ENCODE results near the gene CHFR. TPM values are rescaled to one million over a fixed set of nuclear protein-coding genes. Genes with fewer than 3 reads are reported as not detected.
"Not testable (repeated sequence)": the region's sequence is repeated elsewhere in the genome, so short reads cannot be mapped to it uniquely, and the experiment has no call there.

CHFR gene
- polyA plus RNA-seq, 3 donors = 18.9 to 33.0 (median 28.5) TPM

GRCh38 chr12:132886529-132887477 is 602 bp downstream of the CHFR start:
- no peak for DNase-seq

DNA sequence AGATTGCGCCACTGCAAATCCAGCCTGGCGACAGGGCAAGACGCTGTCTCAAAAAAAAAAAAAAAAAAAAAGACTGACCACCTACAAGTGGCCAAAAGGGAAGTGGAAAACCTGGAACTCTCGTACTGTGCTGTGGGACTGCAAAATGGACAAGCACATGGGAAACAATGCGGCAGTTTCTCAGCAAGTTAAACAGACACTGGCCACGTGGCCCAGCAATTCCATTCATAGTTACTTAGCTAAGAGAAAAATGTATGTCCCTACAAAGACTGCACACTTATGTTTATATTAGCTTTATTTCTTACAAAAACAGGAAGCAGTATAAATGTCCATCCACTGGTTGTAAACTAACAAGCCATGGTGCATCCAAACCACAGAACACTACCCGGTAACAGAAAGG is 5.6 kb downstream of the CHFR start:
- DNase-seq = peak; percentile 65

DNA sequence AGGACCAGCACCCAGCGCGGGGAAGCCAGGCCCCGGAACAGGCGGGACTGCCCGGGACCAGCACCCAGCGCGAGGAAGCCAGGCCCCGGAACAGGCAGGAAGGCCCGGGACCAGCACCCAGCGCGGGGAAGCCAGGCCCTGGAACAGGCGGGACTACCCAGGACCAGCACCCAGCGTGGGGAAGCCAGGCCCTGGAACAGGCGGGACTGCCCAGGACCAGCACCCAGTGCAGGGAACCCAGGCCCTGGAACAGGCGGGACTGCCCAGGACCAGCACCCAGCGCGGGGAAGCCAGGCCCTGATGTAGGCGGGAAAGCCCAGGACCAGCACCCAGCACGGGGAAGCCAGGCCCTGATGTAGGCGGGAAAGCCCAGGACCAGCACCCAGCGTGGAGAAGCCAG is 12.8 kb downstream of the CHFR start:
- DNase-seq = not testable (repeated sequence)

DNA sequence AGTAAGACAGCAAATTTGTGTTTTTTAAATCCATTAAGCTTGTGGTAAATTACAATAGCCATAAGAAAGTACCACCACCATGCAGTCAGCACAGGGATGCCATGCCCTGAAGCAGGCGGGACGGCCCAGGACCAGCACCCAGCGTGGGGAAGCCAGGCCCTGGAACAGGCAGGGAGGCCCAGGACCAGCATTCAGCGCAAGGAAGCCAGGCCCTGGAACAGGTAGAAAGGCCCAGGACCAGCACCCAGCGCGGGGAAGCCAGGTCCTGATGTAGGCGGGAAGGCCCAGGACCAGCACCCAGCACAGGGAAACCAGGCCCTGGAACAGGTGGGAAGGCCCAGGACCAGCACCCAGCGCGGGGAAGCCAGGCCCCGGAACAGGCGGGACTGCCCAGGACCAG is 13.2 kb downstream of the CHFR start:
- DNase-seq = no peak

- DNase-seq = no peak
Observed at GRCh38 chr12:132873724-132874123, 13.7 kb downstream of the CHFR start.

DNA sequence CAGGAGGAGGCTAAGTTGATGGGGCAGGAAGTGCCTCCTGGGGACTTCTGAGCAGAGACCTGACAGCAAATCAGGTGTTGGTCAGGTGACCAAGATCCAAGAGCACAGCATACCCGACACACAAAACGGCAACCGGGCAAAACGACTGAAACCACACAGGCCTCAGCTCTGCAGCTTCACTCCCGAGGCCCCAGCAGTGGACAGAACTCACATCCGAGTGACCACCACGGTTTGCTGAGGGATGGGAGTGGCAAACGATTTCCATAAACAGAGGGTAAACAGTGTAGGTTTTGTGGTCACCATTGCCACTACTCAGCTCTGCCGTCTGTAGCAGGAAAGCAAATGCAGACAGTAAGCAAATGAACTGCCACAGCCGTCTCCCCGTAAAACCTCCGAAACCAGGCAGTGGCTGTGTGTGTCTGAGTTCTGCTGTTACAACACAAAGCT is 14.4 kb downstream of the CHFR start:
- DNase-seq = no peak

GRCh38 chr12:132872073-132872855 is 15.1 kb downstream of the CHFR start:
- no peak for DNase-seq

GRCh38 chr12:132869551-132869950 is 17.9 kb downstream of the CHFR start:
- DNase-seq = no peak

DNA sequence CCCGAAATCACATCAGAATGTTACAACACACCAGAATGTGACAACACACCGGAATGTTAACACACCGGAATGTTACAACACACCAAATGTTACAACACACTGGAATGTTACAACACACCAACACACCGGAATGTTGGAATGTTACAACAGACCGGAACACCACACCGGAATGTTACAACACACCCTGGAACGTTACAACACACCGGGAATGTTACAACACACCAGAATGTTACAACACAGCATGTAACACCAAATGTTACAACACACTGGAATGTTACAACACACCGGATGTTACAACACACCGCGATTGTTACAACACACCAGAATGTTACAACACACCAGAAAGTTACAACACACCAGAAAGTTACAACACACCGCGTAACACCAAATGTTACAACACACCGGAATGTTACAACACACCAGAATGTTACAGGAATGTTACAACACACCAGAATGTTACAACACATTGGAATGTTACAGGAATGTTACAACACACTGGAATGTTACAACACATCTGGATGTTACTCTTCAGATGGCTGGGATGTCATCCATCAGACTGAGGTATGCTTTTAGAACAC is 21.1 kb downstream of the CHFR start:
- no peak for DNase-seq

DNA sequence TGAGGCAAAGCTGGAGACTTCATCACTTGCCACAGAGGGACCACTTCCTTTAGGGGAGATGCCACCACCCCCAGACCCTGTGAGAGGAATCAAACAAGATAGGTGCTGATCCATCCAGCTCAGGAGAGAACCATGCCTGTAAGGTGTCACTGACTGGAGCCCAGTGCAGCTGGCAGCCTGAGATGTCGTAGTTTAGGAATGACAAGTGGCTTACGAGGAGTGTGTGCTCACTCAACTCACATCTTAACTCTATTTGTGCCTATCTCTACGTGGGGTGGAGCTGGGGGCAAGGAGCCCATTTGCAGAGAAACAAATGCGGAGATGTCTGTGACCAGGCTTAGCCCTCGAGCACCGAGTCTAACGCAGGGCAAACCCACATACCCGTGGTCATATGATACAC is 25.8 kb downstream of the CHFR start:
- no peak for DNase-seq

DNA sequence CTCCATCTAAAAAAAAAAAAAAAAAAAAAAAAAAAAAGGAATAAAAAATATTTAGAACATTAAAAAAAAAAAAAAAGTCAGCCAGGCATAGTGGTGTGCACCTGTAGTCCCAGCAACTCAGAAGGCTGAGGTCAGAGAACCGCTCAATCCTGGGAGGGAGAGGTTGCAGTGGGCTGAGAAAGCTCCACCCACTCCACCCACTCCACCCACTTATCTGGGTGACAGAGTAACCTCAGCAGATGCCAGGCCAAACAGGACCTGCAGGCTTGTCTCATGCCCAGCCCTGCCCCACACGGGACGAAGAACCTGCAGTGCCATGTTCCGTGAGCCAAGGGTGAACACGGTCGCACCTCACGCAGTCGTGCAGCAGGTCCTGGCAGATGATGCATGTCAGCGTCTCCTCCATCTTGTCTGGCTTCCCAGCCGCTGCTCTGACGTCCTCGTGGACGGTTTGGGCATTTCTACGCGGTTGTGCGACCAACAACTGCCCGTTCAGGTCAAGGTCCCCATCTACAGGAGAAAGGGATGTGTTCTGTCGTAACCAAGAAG is 28.6 kb downstream of the CHFR start:
- no peak for DNase-seq

DNA sequence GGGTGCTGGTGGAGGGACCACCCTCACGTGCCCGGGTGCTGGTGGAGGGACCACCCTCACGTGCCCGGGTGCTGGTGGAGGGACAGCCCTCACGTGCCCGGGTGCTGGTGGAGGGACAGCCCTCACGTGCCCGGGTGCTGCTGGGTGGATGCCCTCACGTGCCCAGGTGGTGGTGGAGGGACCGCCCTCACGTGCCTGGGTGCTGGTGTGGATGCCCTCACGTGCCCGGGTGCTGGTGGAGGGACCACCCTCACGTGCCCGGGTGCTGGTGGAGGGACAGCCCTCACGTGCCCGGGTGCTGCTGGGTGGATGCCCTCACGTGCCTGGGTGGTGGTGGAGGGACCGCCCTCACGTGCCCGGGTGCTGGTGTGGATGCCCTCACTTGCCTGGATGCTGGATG is 30.4 kb downstream of the CHFR start:
- not testable (repeated sequence) for DNase-seq

- no peak for DNase-seq
Observed at GRCh38 chr12:132856581-132856980, 30.8 kb downstream of the CHFR start.

DNA sequence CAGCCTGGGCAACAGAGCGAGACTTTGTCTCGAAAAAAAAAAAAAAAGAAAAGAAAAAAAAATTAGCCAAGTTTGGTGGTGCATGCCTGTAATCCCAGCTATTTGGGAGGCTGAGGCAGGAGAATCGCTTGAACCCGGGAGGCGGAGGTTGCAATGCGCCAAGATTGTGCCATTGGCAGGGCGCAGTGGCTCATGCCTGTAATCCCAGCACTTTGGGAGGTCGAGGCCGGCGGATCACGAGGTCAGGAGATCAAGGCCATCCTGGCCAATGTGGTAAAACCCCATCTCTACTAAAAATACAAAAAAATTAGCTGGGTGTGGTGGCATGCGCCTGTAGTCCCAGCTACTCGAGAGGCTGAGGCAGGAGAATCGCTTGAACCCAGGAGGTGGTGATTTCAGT is 32.2 kb downstream of the CHFR start:
- DNase-seq = not testable (repeated sequence)

- no peak for DNase-seq
Observed at GRCh38 chr12:132853285-132854092, 33.9 kb downstream of the CHFR start.

- no peak for DNase-seq
Observed at GRCh38 chr12:132852496-132852895, 34.9 kb downstream of the CHFR start.

DNA sequence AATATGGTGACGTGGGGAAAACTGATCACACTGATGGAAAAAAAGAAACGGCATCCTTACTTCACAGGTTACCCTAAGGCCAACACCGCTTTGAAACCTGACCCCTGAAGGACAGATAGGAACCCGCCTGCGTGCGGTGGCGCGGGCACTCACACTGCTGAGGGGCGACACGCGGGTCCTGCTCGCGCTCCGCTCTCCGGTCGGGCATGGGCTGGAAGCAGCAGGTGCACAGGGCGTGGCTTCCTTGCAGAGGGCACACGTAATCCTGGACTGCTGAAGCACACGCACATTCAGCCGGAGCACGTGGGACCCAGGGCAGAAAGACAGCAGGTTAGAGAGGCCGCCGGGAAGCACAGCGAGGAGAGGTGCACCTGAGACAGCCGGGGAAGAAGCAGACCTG is 35.9 kb downstream of the CHFR start:
- no peak for DNase-seq

GRCh38 chr12:132850291-132850690 is 37.1 kb downstream of the CHFR start:
- DNase-seq = no peak

DNA sequence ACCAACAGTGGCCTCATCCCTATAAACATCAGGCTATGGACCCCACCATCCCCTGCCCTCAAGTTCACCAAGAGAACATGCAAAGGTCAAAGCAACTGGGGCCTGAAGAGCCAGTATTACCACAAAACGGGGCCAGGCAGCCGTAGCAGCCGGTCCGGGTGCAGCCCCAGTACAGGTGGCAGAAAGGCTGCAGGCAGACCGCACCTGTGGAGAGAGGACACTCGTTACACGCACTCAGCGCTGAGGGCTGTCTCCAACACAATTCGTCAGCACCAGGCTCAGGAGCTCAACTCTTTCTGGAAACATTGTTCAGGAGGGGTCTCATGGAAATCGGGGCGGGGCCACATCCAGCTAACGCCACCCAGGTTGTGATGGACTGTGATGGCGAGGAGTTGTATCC is 38.9 kb downstream of the CHFR start:
- DNase-seq = no peak

DNA sequence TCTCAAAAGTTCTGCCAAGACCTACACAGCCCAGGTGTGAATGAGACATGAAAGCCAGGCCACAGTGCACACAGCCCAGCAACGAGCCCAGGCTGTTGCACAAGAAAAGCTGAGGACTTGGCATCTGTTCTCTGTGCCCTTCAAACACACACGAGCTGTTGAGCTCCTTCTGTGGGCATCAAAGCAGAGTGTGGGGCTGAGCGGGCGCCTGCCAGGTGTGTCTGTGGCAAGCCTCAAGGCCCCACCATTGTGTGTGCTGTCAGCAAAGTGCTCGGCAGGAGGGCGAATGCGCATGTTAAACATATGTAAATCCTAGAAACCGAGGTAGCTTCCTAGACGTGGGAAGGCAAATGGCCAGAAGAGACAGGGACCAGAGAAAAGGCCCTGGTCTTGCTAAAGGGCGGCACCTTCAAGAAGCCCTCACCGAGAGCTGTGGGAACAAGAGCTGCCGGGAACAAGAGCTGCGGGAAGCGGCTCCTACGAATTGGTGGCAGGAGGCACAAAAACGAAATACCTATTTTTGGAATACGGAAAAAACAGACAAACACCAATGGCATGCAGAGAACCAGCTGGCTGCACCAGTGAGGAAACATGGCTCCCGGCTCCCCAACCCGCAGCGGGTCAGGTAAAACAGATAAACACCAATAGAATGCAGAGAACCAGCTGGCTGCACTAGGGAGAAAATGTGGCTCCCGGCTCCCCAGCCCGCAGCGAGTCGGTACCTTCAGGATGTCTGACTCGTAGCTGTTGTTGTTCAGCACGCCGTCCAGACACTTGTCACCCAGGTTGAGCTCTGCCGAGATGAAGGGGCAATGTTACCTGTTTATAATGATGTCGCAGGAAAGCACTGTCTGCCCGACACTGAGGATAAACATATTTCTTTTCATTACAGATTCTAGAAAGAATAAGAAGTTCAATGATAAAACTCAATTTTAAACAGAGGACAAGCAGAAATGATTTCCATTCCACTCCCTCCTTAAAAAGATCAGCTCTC is 39.7 kb downstream of the CHFR start:
- no peak for DNase-seq

All from renal pelvis (tissue), 4 donors.